IMR-90 (cell line): Measurements from ENCODE around the gene CST3. TPM values are rescaled to one million over a fixed set of nuclear protein-coding genes. Genes with fewer than 3 reads are reported as not detected.

Experiments used
- ATAC-seq: fragments of 200-7000 bp; cut with Tn5 transposase; 2 replicates; pipeline ENCODE4 v1.9.1; 2020; ENCODE audit warnings: low read depth, mild to moderate bottlenecking, moderate library complexity
- BruUV-seq: library from RNA; stranded (reverse); fragments of 400-500 nt; replicated peaks from 2 replicates; lab custom pipeline; 2021; lab: Mats Ljungman, UMichigan
- CTCF ChIA-PET: fragments of 300-600 bp; formaldehyde crosslinking; extraction: SDS; loops from one replicate; lab custom pipeline; 2021; ENCODE audit warnings: antibody characterized with exemption; lab: Yijun Ruan, JAX
- POLR2A ChIA-PET: fragments of 300-600 bp; sonication (Branson Sonifier 250); formaldehyde crosslinking; loops from one replicate; lab custom pipeline; 2022; ENCODE audit warnings: antibody characterized with exemption; ENCODE audit not compliant: unreplicated experiment; lab: Charles Lee
- DNase-seq: peaks from one replicate; pipeline ENCODE4 v3.0.0; 2013
- H2AFZ ChIP-seq: replicated peaks from 2 replicates; pipeline ENCODE3; 2013; ENCODE audit warnings: low read length, mild to moderate bottlenecking; ENCODE audit not compliant: poor library complexity
- H2AK5ac ChIP-seq: 2 replicates; pipeline ENCODE4 v1.6.1; 2013; ENCODE audit warnings: low read depth, low read length, inconsistent platforms
- H2AK9ac ChIP-seq: replicated peaks from 2 replicates; pipeline ENCODE3; 2013; ENCODE audit warnings: mild to moderate bottlenecking, low read depth, low read length, moderate library complexity; ENCODE audit not compliant: poor library complexity
- H2BK120ac ChIP-seq: 2 replicates; pipeline ENCODE4 v1.6.1; 2013; ENCODE audit warnings: low read depth, low read length, inconsistent platforms
- H2BK15ac ChIP-seq: 3 replicates; pipeline ENCODE4 v1.6.1; 2013; ENCODE audit warnings: low read depth, low read length, inconsistent platforms
- H2BK20ac ChIP-seq: 2 replicates; pipeline ENCODE4 v1.6.1; 2013; ENCODE audit warnings: low read depth, mild to moderate bottlenecking, inconsistent platforms, low read length, moderate library complexity
- H2BK5ac ChIP-seq: 2 replicates; pipeline ENCODE4 v1.6.1; 2013; ENCODE audit warnings: mild to moderate bottlenecking, low read depth, low read length, inconsistent platforms; ENCODE audit not compliant: poor library complexity, severe bottlenecking
- H3K14ac ChIP-seq: replicated peaks from 2 replicates; pipeline ENCODE4 v1.6.1; 2013; ENCODE audit warnings: low read depth, low read length, inconsistent platforms
- H3K18ac ChIP-seq: 2 replicates; pipeline ENCODE4 v1.6.1; 2013; ENCODE audit warnings: low read depth, low read length, control low read depth
- H3K23ac ChIP-seq: 2 replicates; pipeline ENCODE4 v1.6.1; 2013; ENCODE audit warnings: low read depth, low read length, inconsistent platforms
- H3K27ac ChIP-seq: 2 replicates; pipeline ENCODE4 v1.5.1; 2013; ENCODE audit warnings: mild to moderate bottlenecking, control low read depth, low read length; ENCODE audit not compliant: insufficient read depth
- H3K27me3 ChIP-seq: 2 replicates; pipeline ENCODE4 v1.6.1; 2013; ENCODE audit warnings: low read length; ENCODE audit not compliant: control insufficient read depth, insufficient read depth
- H3K36me3 ChIP-seq: 2 replicates; pipeline ENCODE4 v1.6.1; 2013; ENCODE audit warnings: low read length, mixed read lengths; ENCODE audit not compliant: control insufficient read depth, insufficient read depth
- H3K4ac ChIP-seq: 2 replicates; pipeline ENCODE4 v1.6.1; 2013; ENCODE audit warnings: low read depth, low read length, inconsistent platforms
- H3K4me1 ChIP-seq: 2 replicates; pipeline ENCODE4 v1.6.1; 2013; ENCODE audit warnings: low read length, mixed read lengths; ENCODE audit not compliant: control insufficient read depth, insufficient read depth
- H3K4me2 ChIP-seq: 2 replicates; pipeline ENCODE4 v1.6.1; 2013; ENCODE audit warnings: low read depth, mild to moderate bottlenecking, control low read depth, low read length, moderate library complexity
- H3K4me3 ChIP-seq: 2 replicates; pipeline ENCODE4 v1.5.1; 2013; ENCODE audit warnings: low read depth, mild to moderate bottlenecking, control low read depth, low read length, moderate library complexity; ENCODE audit not compliant: insufficient read depth
- H3K56ac ChIP-seq: 2 replicates; pipeline ENCODE4 v1.6.1; 2013; ENCODE audit warnings: low read length, inconsistent platforms; ENCODE audit not compliant: insufficient read depth; ENCODE audit errors: extremely low read depth
- H3K79me1 ChIP-seq, 2 experiments: 2 replicates each; pipeline ENCODE4 v1.6.1; 2013; ENCODE audit warnings: low read length in 2 of 2, inconsistent platforms in 1 of 2, low read depth in 1 of 2
- H3K9ac ChIP-seq: 2 replicates; pipeline ENCODE4 v1.6.1; 2013; ENCODE audit warnings: low read depth, low read length, control low read depth
- H3K9me1 ChIP-seq: 2 replicates; pipeline ENCODE4 v1.6.1; 2013; ENCODE audit warnings: low read length, inconsistent platforms; ENCODE audit not compliant: insufficient read depth
- H3K9me3 ChIP-seq: 2 replicates; pipeline ENCODE4 v1.6.1; 2013; ENCODE audit warnings: low read length; ENCODE audit not compliant: control insufficient read depth, insufficient read depth
- H4K20me1 ChIP-seq: 2 replicates; pipeline ENCODE4 v1.6.1; 2013; ENCODE audit warnings: low read length, inconsistent platforms; ENCODE audit not compliant: insufficient read depth
- H4K5ac ChIP-seq: 2 replicates; pipeline ENCODE4 v1.6.1; 2013; ENCODE audit warnings: mild to moderate bottlenecking, low read depth, low read length, control low read depth
- H4K8ac ChIP-seq, 2 experiments: 2 replicates each; pipeline ENCODE4 v1.6.1; 2013; ENCODE audit warnings: low read depth in 2 of 2, low read length in 2 of 2, control low read depth in 1 of 2, inconsistent platforms in 1 of 2
- H4K91ac ChIP-seq: 2 replicates; pipeline ENCODE4 v1.6.1; 2013; ENCODE audit warnings: low read depth, low read length, inconsistent platforms; ENCODE audit not compliant: insufficient read depth
- BHLHE40 ChIP-seq: fragments of 150-350 bp; IDR thresholded peaks from 2 replicates; pipeline ENCODE4 v1.6.1; 2016; ENCODE audit warnings: mild to moderate bottlenecking, low read depth, low read length
- CEBPB ChIP-seq: IDR thresholded peaks from 2 replicates; pipeline ENCODE4 v1.6.1; 2012; ENCODE audit warnings: low read depth, low read length, improper control_type of control experiment
- CHD1 ChIP-seq: IDR thresholded peaks from 2 replicates; pipeline ENCODE4 v1.6.1; 2012; ENCODE audit warnings: low read depth, low read length, improper control_type of control experiment
- CTCF ChIP-seq: conservative IDR thresholded peaks from 2 replicates; pipeline ENCODE4 v1.5.1; 2012; ENCODE audit warnings: mild to moderate bottlenecking, low read depth, low read length, improper control_type of control experiment
- FOS ChIP-seq: fragments of 150-350 bp; IDR thresholded peaks from 2 replicates; pipeline ENCODE4 v1.6.1; 2016; ENCODE audit warnings: low read depth, low read length
- MAFK ChIP-seq: IDR thresholded peaks from 2 replicates; pipeline ENCODE4 v1.6.1; 2012; ENCODE audit warnings: low read depth, low read length, improper control_type of control experiment
- MAZ ChIP-seq: IDR thresholded peaks from 2 replicates; pipeline ENCODE4 v1.6.1; 2012; ENCODE audit warnings: low read depth, mild to moderate bottlenecking, low read length, improper control_type of control experiment, moderate library complexity, borderline replicate concordance
- MXI1 ChIP-seq: IDR thresholded peaks from 2 replicates; pipeline ENCODE4 v1.6.1; 2012; ENCODE audit warnings: low read depth, mild to moderate bottlenecking, low read length, moderate library complexity, borderline replicate concordance
- NFE2L2 ChIP-seq: fragments of 150-350 bp; IDR thresholded peaks from 2 replicates; pipeline ENCODE4 v1.6.1; 2016; ENCODE audit warnings: low read depth, mild to moderate bottlenecking, low read length
- POLR2A ChIP-seq: IDR thresholded peaks from 2 replicates; pipeline ENCODE4 v1.6.1; 2012; ENCODE audit warnings: mild to moderate bottlenecking, low read depth, low read length
- RAD21 ChIP-seq: IDR thresholded peaks from 2 replicates; pipeline ENCODE4 v1.6.1; 2012; ENCODE audit warnings: low read length, improper control_type of control experiment
- RCOR1 ChIP-seq: IDR thresholded peaks from 2 replicates; pipeline ENCODE4 v1.6.1; 2012; ENCODE audit warnings: mild to moderate bottlenecking, low read length, improper control_type of control experiment; ENCODE audit not compliant: insufficient replicate concordance
- RFX5 ChIP-seq: IDR thresholded peaks from 2 replicates; pipeline ENCODE4 v1.8.0; 2012; ENCODE audit warnings: low read depth, mild to moderate bottlenecking, low read length, moderate library complexity
- SMC3 ChIP-seq: fragments of 150-350 bp; IDR thresholded peaks from 2 replicates; pipeline ENCODE4 v1.6.1; 2016; ENCODE audit warnings: low read depth, mild to moderate bottlenecking, antibody characterized with exemption, low read length, moderate library complexity
- WGBS, 2 experiments: methylation state at CpG; one replicate each; pipeline versions ENCODE4 v1.1.5 to v1.1.7; 2013; ENCODE audit warnings: missing lambda C conversion rate in 2 of 2; ENCODE audit not compliant: insufficient read length in 1 of 2; ENCODE audit errors: extremely low coverage in 2 of 2; 5-methylcytosine and 5-hydroxymethylcytosine counted together
- dilution Hi-C: fragments of 300-500 bp; cut with HindIII; formaldehyde crosslinking; loops from one replicate; pipeline ENCODE4 v1.14.3; 2018; ENCODE audit warnings: low sequenced_read_pairs; ENCODE audit not compliant: unreplicated experiment
- in situ Hi-C: fragments of 300-500 bp; cut with MboI; formaldehyde crosslinking; loops from 3 replicates; pipeline ENCODE4 v1.14.3; 2019; ENCODE audit warnings: low sequenced_read_pairs, inconsistent platforms, mixed read lengths
- intact Hi-C: fragments of 100-400 bp; cut with micrococcal nuclease; formaldehyde crosslinking; loops from 2 replicates; pipeline ENCODE4 v1.10.0; 2022
- polyA plus RNA-seq, 3 experiments: library from polyadenylated mRNA; depleted of rRNA; stranded (reverse); fragments of >200 nt; gene quantifications; 2 replicates each; pipeline ENCODE4 v1.2.3, GENCODE V29; 2012; ENCODE audit warnings: low replicate concordance in 1 of 3
- total RNA-seq: library from RNA; depleted of rRNA; stranded (reverse); fragments of >200 nt; gene quantifications from 2 replicates; pipeline ENCODE4 v1.2.3, GENCODE V29; 2012
- TF ChIP-seq, protein P1 (sequence below): fragments of 150-350 bp; IDR thresholded peaks from 2 replicates; pipeline ENCODE4 v1.6.1; 2017; ENCODE audit warnings: mild to moderate bottlenecking, antibody characterized with exemption, low read length, low read depth
- TF ChIP-seq, protein P2 (sequence below): fragments of 150-350 bp; IDR thresholded peaks from 2 replicates; pipeline ENCODE4 v1.6.1; 2016; ENCODE audit warnings: low read depth, mild to moderate bottlenecking, low read length, moderate library complexity, borderline replicate concordance

The CST3 gene
- total and polyA plus RNA-seq, 2 of the 4 experiments (the other 2 are of a cell fraction), result 26.0 to 471 TPM

DNA sequence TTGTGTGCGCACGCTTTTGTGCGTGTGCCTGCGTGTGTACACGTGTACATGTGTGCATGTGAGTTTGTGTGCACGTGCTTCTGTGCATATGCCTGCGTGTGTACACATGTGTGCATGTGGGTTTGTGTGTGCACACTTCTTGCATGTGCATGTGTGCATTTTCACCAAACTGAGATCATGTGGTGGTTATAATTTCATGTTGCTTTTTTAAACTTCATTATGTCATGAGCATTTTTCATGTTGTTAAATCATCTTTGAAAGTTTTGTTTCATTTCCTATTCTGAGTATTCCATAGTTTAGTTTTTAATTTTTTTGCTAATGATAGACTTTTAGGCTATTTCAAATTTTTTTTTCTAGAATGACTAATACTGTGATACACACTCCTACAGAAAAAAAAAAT, 6.4 kb upstream of the CST3 start:
- no peak overlapping the region for H2BK5ac ChIP-seq
- no peak overlapping the region for H2BK20ac ChIP-seq
- BruUV-seq, result no TSS peak

More for the DNA sequence above, 6.4 kb upstream of the CST3 start:
- in situ Hi-C loops, result loop anchor here (25.0 kb wide), 2 partner anchors 1618 to 1768 kb away; partner anchors contain the start of gene GINS1
- DNase-seq, result no peak
- no peak overlapping the region for H2BK15ac ChIP-seq
- no peak overlapping the region for H3K4me2 ChIP-seq
- H3K9me3 ChIP-seq, result no peaks in the 10 kb centered on the region
- ChIA-PET POLR2A (no interaction called here), CTCF (interaction anchor here (1.0 kb wide), 1 partner anchor 25 kb away, joined by 3 read pairs; no protein-coding TSS in a partner anchor)
- no peak overlapping the region for H3K23ac ChIP-seq
- no peak overlapping the region for H2BK120ac ChIP-seq
- TF ChIP-seq FOS (no peak), RCOR1 (no peak), RFX5 (no peak), POLR2A (no peak), BHLHE40 (no peak), MAZ (no peak), CTCF (no peak), RAD21 (no peak), CHD1 (no peak), MAFK (no peak), SMC3 (no peak), CEBPB (no peak), MXI1 (no peak), NFE2L2 (no peak)
- TF ChIP-seq, protein P1, sequence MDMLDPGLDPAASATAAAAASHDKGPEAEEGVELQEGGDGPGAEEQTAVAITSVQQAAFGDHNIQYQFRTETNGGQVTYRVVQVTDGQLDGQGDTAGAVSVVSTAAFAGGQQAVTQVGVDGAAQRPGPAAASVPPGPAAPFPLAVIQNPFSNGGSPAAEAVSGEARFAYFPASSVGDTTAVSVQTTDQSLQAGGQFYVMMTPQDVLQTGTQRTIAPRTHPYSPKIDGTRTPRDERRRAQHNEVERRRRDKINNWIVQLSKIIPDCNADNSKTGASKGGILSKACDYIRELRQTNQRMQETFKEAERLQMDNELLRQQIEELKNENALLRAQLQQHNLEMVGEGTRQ, result no peak
- TF ChIP-seq, protein P2, sequence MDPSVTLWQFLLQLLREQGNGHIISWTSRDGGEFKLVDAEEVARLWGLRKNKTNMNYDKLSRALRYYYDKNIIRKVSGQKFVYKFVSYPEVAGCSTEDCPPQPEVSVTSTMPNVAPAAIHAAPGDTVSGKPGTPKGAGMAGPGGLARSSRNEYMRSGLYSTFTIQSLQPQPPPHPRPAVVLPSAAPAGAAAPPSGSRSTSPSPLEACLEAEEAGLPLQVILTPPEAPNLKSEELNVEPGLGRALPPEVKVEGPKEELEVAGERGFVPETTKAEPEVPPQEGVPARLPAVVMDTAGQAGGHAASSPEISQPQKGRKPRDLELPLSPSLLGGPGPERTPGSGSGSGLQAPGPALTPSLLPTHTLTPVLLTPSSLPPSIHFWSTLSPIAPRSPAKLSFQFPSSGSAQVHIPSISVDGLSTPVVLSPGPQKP, result no peak
- no peak overlapping the region for H3K9ac ChIP-seq
- H4K5ac ChIP-seq, result no peak overlapping the region
- peaks cover 7% of the 10 kb centered on the region for H3K4me1 ChIP-seq
- no peak overlapping the region for H3K14ac ChIP-seq
- ATAC-seq, result no peak
- H3K9me1 ChIP-seq, result peaks cover 6% of the 10 kb centered on the region
- H4K20me1 ChIP-seq, result no peaks in the 10 kb centered on the region; the same call in 1 of the 2 replicates
- H3K79me1 ChIP-seq, result no peaks in the 10 kb centered on the region
- no peak overlapping the region for H4K91ac ChIP-seq
- H2AK5ac ChIP-seq, result no peak overlapping the region
- dilution Hi-C loops, result no loop called here
- H2AFZ ChIP-seq, result no peak overlapping the region
- H3K18ac ChIP-seq, result no peak overlapping the region
- H3K56ac ChIP-seq, result no peak overlapping the region
- H4K8ac ChIP-seq, result no peak overlapping the region
- H3K4ac ChIP-seq, result no peak overlapping the region
- 98 to 100% methylated on average over 1 to 5 of the region's 7 CpGs for WGBS, 2 experiments
- no peak overlapping the region for H2AK9ac ChIP-seq
- H3K27ac ChIP-seq, result no peak overlapping the region
- no peak overlapping the region for H3K4me3 ChIP-seq
- no peaks in the 10 kb centered on the region for H3K27me3 ChIP-seq
- intact Hi-C loops, result no loop called here
- H3K36me3 ChIP-seq, result no peaks in the 10 kb centered on the region
